ACC112 (cell line): Measurements from ENCODE around the gene CASP1.
"Not testable (repeated sequence)": the region's sequence is repeated elsewhere in the genome, so short reads cannot be mapped to it uniquely, and the experiment has no call there.

Experiments used
- H2AFZ ChIP-seq: fragments of 200-600 bp; sonication (generic); one replicate; pipeline ENCODE4 v1.6.0; 2017; ENCODE audit warnings: antibody characterized with exemption, low read length; ENCODE audit not compliant: unreplicated experiment
- H3K27ac ChIP-seq: fragments of 200-600 bp; sonication (generic); 2 replicates; pipeline ENCODE4 v1.5.1; 2014; ENCODE audit warnings: low read depth, mild to moderate bottlenecking, antibody characterized with exemption, low read length, moderate library complexity
- H3K27me3 ChIP-seq: fragments of 200-600 bp; sonication (generic); 2 replicates; pipeline ENCODE4 v1.6.1; 2014; ENCODE audit warnings: mild to moderate bottlenecking, antibody characterized with exemption, low read length, moderate library complexity, mixed read lengths; ENCODE audit not compliant: insufficient read depth
- H3K36me3 ChIP-seq: fragments of 200-600 bp; sonication (generic); 2 replicates; pipeline ENCODE4 v1.6.1; 2016; ENCODE audit warnings: mild to moderate bottlenecking, antibody characterized with exemption, low read length, moderate library complexity, mixed read lengths; ENCODE audit not compliant: insufficient read depth
- H3K4me1 ChIP-seq: fragments of 200-600 bp; sonication (generic); one replicate; pipeline ENCODE4 v1.6.1; 2016; ENCODE audit warnings: low read length, mixed read lengths; ENCODE audit not compliant: insufficient read depth, unreplicated experiment, control insufficient read depth
- H3K4me3 ChIP-seq: fragments of 200-600 bp; sonication (generic); 2 replicates; pipeline ENCODE4 v1.5.1; 2014; ENCODE audit warnings: mild to moderate bottlenecking, low read depth, low read length
- H3K79me2 ChIP-seq: fragments of 200-600 bp; sonication (generic); one replicate; pipeline ENCODE4 v1.6.0; 2016; ENCODE audit warnings: low read length; ENCODE audit not compliant: control insufficient read depth, unreplicated experiment, insufficient read depth

CASP1 gene

GRCh38 chr11:105070306-105070705, 35.4 kb upstream of the CASP1 start:
- Histone ChIP-seq H3K27ac (no peak overlapping the region), H2AFZ (no peak overlapping the region)

GRCh38 chr11:105069749-105070148, 34.8 kb upstream of the CASP1 start:
- not testable (repeated sequence) for H3K27me3 ChIP-seq, H3K79me2 ChIP-seq, H3K36me3 ChIP-seq, H3K4me3 ChIP-seq, H3K27ac ChIP-seq, H3K4me1 ChIP-seq, H2AFZ ChIP-seq

More at GRCh38 chr11:105070306-105070705, 35.4 kb upstream of the CASP1 start:
- H3K79me2 ChIP-seq: no peaks in the 10 kb centered on the region
- no peaks in the 10 kb centered on the region for H3K27me3 ChIP-seq
- H3K4me1 ChIP-seq: no peaks in the 10 kb centered on the region
- H3K36me3 ChIP-seq: no peaks in the 10 kb centered on the region
- H3K4me3 ChIP-seq: no peak overlapping the region

- Histone ChIP-seq H3K4me3 (peak overlapping the region; percentile 31), H2AFZ (peak overlapping the region; percentile 12)
- not testable (repeated sequence) for H3K79me2 ChIP-seq, H3K27me3 ChIP-seq, H3K27ac ChIP-seq, H3K36me3 ChIP-seq, H3K4me1 ChIP-seq
Measured at GRCh38 chr11:105063245-105063941, 28.4 kb upstream of the CASP1 start.

GRCh38 chr11:105057432-105057831, 22.5 kb upstream of the CASP1 start:
- Histone ChIP-seq H3K4me3 (no peak overlapping the region), H3K27ac (no peak overlapping the region), H2AFZ (no peak overlapping the region), H3K36me3 (no peaks in the 10 kb centered on the region), H3K79me2 (no peaks in the 10 kb centered on the region), H3K27me3 (no peaks in the 10 kb centered on the region), H3K4me1 (no peaks in the 10 kb centered on the region)

- no peak overlapping the region for H2AFZ ChIP-seq
- no peak overlapping the region for H3K27ac ChIP-seq
- H3K4me1 ChIP-seq: no peaks in the 10 kb centered on the region
- H3K79me2 ChIP-seq: no peaks in the 10 kb centered on the region
- no peaks in the 10 kb centered on the region for H3K36me3 ChIP-seq
- H3K4me3 ChIP-seq: no peak overlapping the region
- no peaks in the 10 kb centered on the region for H3K27me3 ChIP-seq
Measured at GRCh38 chr11:105056446-105056845, 21.5 kb upstream of the CASP1 start.

- no peak overlapping the region for H3K4me3 ChIP-seq
- no peaks in the 10 kb centered on the region for H3K27me3 ChIP-seq
- no peaks in the 10 kb centered on the region for H3K4me1 ChIP-seq
- no peak overlapping the region for H2AFZ ChIP-seq
- H3K27ac ChIP-seq: no peak overlapping the region
- H3K36me3 ChIP-seq: no peaks in the 10 kb centered on the region
- H3K79me2 ChIP-seq: no peaks in the 10 kb centered on the region
Measured at GRCh38 chr11:105054723-105055493, 20.0 kb upstream of the CASP1 start.

- no peaks in the 10 kb centered on the region for H3K79me2 ChIP-seq
- peaks cover 2% of the 10 kb centered on the region for H3K4me1 ChIP-seq
- H3K4me3 ChIP-seq: no peak overlapping the region
- no peaks in the 10 kb centered on the region for H3K27me3 ChIP-seq
- H3K36me3 ChIP-seq: no peaks in the 10 kb centered on the region
- no peak overlapping the region for H2AFZ ChIP-seq
- no peak overlapping the region for H3K27ac ChIP-seq
Measured at GRCh38 chr11:105052487-105052886, 17.5 kb upstream of the CASP1 start.

- peaks cover 8% of the 10 kb centered on the region for H3K4me1 ChIP-seq
Measured at GRCh38 chr11:105051559-105051958, 16.6 kb upstream of the CASP1 start.

GRCh38 chr11:105049481-105049880, 14.5 kb upstream of the CASP1 start:
- Histone ChIP-seq H3K79me2 (no peaks in the 10 kb centered on the region), H3K4me3 (no peak overlapping the region), H2AFZ (no peak overlapping the region), H3K27me3 (no peaks in the 10 kb centered on the region), H3K4me1 (peaks cover 18% of the 10 kb centered on the region), H3K36me3 (no peaks in the 10 kb centered on the region), H3K27ac (no peak overlapping the region)

More at GRCh38 chr11:105051559-105051958, 16.6 kb upstream of the CASP1 start:
- Histone ChIP-seq H3K27me3 (no peaks in the 10 kb centered on the region), H3K27ac (no peak overlapping the region), H3K36me3 (no peaks in the 10 kb centered on the region), H3K79me2 (no peaks in the 10 kb centered on the region), H2AFZ (no peak overlapping the region), H3K4me3 (no peak overlapping the region)

GRCh38 chr11:105046898-105047579, 12.1 kb upstream of the CASP1 start:
- H3K27me3 ChIP-seq: no peaks in the 10 kb centered on the region
- peak overlapping the region; percentile 9 for H3K4me3 ChIP-seq
- no peaks in the 10 kb centered on the region for H3K36me3 ChIP-seq
- no peaks in the 10 kb centered on the region for H3K79me2 ChIP-seq
- peak overlapping the region; percentile 77 for H3K27ac ChIP-seq
- H3K4me1 ChIP-seq: peaks cover 18% of the 10 kb centered on the region
- H2AFZ ChIP-seq: no peak overlapping the region
